GM19035 (cell line): ENCODE data around the gene FAM118A.
"Not testable (repeated sequence)": the region's sequence is repeated elsewhere in the genome, so short reads cannot be mapped to it uniquely, and the experiment has no call there.

Source experiments
- ATAC-seq: cut with Tn5 transposase; IDR thresholded peaks from one replicate; pipeline ENCODE4 v1.9.1; 2021; ENCODE audit not compliant: unreplicated experiment

FAM118A gene

GRCh38 chr22:45281010-45281409 is 28.7 kb upstream of the FAM118A start:
- ATAC-seq: no peak

DNA sequence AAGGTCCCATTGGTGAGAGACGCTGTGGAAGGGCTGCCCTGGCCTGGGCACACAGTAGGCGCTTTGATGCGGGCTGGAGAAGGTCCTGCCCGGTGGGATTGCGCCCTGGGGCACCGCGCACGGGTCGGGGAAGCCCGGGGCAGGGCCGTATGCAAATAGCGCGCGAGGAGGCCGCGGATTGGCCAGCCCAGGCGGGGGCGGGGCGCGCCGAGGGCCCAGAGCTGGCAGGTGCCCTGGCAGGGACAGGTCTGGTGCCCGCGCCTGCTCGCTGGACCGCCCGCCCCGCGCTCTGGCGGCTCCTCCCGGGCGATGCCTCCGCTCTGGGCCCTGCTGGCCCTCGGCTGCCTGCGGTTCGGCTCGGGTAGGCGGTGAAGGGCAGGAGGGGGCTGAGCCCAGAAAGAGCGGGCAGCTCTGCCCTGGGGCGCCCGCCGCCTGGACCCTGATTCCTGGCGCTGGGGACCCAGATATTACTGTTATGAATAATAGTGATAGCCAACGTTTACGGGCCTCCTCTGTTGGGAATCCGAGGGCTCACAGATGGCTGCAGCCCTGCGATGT is 24.9 kb upstream of the FAM118A start, which contains the start of gene UPK3A:
Gene UPK3A (plus strand): TSS at position 245 of the 558 bp plus-strand sequence. CDS start 65 bp downstream, at position 310.
- no peak for ATAC-seq

DNA sequence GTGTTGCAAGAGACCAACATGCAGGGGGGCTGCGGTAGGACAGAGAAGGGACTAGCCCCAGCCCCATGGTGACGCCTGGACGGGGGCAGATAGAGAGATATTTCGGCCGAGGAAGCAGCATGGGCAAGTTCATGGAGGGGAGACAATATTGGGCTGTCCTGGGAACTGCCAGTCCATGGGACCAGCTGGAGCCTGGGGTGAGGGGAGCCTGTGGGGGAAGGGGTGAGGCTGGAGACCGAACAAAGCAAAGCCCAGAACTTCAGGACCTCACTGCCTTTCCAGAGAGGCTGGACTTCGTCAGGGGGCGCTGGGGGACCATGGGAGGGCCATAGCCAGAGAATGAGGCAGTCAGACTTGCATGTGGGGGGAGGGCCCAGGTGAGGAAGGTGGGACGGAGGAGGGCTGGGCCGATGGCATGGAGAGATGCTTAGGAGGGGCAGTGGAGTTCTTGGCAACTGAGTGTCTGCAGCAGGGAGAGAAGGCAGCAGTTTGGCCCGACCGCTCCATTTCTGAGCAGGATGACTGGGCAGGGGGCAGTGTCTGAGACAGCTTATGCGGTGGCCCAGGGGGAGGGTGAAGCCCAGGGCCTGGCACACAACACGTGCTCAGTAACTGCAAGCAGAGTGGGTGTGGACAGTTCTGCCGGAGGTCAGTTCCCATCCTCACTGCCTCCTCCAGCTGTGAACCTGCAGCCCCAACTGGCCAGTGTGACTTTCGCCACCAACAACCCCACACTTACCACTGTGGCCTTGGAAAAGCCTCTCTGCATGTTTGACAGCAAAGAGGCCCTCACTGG is 24.3 kb upstream of the FAM118A start:
- ATAC-seq: no peak

GRCh38 chr22:45286854-45287551 is 22.7 kb upstream of the FAM118A start:
- ATAC-seq: no peak

DNA sequence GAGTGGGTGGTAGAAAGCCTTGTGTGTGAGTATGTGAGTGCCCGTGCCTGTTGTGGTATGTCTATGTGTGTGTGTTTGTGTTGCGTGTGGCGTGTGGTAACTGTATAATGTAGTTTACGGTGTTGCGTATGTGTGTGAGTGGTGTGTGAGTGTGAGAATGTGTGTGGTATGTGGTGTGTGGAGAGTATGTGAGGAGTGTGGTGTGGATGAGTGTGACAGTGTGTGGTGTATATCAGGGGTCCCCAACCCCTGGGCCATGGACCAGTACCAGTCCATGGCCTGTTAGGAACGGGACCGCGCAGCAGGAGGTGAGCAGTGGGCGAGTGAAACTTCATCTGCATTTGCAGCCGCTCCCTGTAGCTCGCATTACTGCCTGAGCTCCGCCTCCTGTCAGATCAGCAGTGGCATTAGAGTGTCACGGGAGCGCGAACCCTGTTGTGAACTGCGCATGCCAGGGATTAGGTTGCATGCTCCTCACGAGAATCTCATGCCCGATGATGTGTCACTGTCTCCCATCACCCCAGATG is 19.3 kb upstream of the FAM118A start:
- no peak for ATAC-seq

GRCh38 chr22:45291061-45291930 is 18.4 kb upstream of the FAM118A start:
- no peak for ATAC-seq

- ATAC-seq: no peak
Observed at GRCh38 chr22:45291931-45292290, 17.8 kb upstream of the FAM118A start.

- no peak for ATAC-seq
Observed at GRCh38 chr22:45292731-45293442, 16.8 kb upstream of the FAM118A start.

GRCh38 chr22:45294030-45294429 is 15.7 kb upstream of the FAM118A start:
- ATAC-seq: no peak

- not testable (repeated sequence) for ATAC-seq
Observed at GRCh38 chr22:45295004-45295403, 14.7 kb upstream of the FAM118A start.

GRCh38 chr22:45295492-45295891 is 14.2 kb upstream of the FAM118A start:
- ATAC-seq: no peak

DNA sequence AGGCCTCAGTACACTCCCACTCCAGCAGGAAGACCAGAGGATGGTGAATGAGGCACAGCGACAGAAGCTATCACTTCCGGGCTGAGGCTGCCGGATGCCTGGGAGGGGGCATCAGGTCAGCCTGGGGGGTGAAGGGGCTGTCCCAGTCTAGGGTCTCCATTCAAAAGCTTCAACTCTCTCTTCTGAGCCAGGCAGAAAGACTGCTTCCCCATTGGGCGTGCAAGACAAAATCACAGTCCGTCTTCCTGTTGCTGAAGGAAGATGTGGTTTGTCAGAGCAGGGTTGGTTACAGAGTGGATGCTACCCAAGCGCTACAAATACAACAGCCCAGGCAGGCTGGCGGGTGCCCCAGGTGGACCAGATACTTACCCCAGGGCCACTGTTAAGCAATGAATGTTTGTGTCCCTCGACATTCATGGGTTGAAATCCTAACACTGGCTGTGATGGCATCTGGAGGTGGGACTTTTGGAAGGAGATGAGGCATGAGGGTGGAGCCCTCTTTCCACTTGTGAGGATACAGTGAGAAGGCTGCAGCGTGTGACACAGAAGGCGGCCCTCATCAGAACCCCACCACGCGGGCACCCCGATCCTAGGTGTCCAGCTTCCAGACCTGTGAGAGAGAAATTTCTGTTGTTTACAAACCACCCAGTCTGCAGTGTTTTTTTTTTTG is 13.0 kb upstream of the FAM118A start:
- no peak for ATAC-seq

DNA sequence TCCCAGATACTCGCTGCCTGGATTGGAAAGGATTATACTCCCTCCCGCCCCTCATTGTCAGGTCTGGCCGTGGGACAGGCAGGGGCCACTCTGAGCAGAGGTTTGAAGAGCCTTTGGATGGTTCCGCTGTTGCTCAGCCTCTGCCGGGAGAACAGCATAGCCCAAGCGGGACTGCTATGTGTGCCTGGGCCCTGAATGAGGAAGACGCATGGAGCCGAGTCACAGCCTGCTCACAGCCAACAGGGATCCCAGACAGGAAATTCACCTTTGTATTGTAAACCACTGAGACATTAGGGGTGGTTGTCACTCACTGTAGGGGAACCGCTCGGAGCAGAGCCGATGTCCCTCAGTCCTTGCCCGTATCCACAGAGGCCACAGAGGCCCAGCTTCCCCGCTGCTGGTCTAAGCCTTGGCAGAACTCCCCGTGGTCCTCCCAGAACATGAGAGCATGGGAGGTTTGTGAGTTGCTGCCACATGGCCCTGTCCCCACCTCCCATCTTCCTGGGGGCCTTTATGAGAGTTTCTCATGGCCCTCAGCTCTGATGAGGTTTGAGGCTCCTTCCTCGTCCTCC is 10.7 kb upstream of the FAM118A start:
- ATAC-seq: no peak

DNA sequence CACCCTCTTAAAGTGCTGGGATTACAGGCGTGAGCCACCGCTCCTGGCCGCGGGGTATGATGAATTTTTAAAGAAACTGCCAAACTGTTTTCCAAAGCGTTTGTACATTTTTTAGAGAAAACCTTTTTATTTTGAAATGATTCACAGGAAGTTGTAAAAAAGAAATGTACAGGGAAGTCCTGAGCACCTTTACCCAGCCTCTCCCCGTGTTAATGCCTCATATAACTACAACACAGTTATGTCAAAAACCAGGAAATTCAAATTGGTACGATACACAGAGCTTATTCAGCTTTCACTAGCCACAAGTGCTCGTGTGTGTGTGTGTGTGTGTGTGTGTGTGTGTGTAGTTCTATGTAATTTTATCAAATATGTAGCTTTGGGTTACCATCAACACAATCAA is 7.0 kb upstream of the FAM118A start:
- ATAC-seq: no peak

DNA sequence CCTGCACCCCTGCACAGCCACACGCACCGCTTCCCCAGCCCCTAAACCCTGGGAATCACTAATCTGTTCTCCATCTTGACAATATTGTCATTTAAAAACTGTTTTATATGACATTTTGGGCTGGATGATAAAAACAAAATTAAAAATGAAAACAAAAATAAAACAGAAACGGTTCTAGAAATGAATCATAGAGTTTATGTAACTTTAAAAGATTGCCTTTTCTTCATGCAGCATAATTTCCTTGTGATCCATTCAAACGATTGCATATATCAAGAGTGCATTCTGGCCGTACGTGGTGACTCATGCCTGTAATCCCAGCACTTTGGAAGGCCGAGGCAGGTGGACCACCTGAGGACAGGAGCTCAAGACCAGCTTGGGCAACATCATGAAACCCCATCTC is 6.6 kb upstream of the FAM118A start:
- no peak for ATAC-seq

- ATAC-seq: no peak
Observed at GRCh38 chr22:45304971-45305370, 4.8 kb upstream of the FAM118A start.

DNA sequence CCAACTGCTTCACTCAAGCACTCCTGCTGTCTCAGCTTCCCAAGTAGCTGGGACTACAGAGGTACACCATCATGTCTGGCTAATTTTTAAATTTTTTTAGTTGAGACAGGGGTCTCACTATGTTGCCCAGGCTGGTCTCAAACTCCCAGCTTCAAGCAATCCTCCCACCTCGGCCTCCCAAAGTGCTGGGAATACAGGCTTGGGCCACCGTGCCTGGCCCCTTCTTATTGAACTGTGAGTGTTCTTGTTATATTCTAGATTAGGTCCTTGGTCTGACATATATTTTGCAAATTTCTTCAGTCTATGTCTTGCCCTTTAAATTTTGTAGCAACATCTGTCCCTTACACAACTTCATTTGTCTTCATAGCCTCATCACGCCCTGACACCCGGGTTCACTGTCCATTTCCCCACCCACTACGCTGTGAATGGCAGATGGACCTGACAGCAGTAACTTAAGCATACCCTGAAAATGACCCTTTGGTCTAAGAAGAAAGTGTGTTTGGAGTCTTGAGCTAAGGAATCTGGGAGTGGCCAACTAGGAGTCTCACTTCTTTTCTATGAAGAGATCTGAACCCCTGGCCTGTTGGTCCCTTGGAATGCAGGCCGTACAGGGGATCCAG is 4.2 kb upstream of the FAM118A start:
- no peak for ATAC-seq

DNA sequence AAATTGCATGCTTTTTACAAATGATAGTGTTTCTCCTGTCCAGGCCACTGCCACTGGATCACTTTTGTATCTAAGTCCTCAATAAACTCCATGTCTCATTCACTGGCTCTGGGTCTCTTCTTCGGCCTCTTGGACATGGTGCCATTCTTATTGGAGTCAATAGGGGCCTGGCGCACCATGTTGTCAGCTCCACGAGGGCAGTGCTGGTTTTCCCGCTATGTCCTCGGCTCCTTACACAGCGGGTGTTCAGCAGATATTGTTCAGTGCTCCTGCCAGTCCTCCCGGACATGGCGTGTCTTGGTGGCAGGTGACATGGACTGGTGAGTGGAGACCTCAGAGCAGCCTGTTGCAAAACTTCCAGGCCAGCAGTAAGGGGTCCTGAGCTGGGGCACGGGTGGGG is 3.6 kb upstream of the FAM118A start:
- ATAC-seq: no peak

DNA sequence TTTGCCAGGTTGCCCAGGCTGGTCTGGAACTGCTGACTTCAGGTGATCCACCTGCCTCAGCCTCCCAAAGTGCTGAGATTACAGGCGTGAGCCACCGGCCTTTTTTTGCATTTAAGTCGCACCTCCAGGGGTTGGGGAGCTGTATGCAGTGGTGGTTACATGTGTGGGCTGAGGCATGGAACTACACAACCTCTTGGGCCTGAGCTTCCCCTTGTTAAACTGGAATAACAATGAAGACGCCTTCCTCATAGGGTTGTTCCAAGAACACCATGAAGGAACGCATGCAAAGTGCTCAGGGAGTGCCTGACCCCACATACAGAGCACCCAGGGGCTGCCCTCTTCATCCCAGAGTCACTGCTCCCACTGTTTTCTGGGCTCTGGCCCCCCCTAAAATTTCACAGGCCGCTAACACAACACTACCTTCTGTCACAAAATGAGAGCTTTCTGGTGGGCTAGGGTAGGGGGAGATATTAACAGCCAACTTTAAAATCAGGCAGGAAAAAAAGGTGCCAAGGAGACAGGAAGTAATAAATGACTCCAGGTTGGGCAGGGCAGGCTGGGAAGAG is 1.3 kb upstream of the FAM118A start:
- no peak for ATAC-seq
